Renal cortex interstitium (tissue), 15 donors: ENCODE data around the gene ITFG1. TPM values are rescaled to one million over a fixed set of nuclear protein-coding genes. Genes with fewer than 3 reads are reported as not detected.

Experiments used
- DNase-seq, 11 donors: peaks; one replicate each; pipeline ENCODE4 v3.0.0-alpha.2; 2013; ENCODE audit warnings: low read depth in 9 of 11, low spot score in 4 of 11; ENCODE audit errors: extremely low read depth in 1 of 11
- long read RNA-seq, 16 experiments: transcript quantifications; one replicate each; lab custom pipeline, GENCODE V29; 2026
- polyA plus RNA-seq, 3 donors: library from polyadenylated mRNA; unstranded; fragments of 120-200 nt; gene quantifications; one replicate each; pipeline ENCODE4 v1.2.1, GENCODE V29; 2013; ENCODE audit not compliant: insufficient read length in 3 of 3

Gene ITFG1
- 100 to 1,000 TPM in 2 of 3 donors, 10 to 100 TPM in 1; 98.9 to 129 (median 107) TPM for polyA plus RNA-seq
- long read RNA-seq, donor 1, transcript ITFG1-201 (18 exons, 3,400 nt) = major isoform, 15 of 71 reads
- long read RNA-seq, donor 1, partial matches to known transcripts = 56 of 71 reads
- long read RNA-seq, donor 1, other reads (novel, unspliced or antisense) = 0 of 71 reads
- long read RNA-seq, donor 2, transcript ITFG1-201 (18 exons, 3,400 nt) = major isoform, 13 of 28 reads
- long read RNA-seq, donor 2, partial matches to known transcripts = 15 of 28 reads
- long read RNA-seq, donor 2, other reads (novel, unspliced or antisense) = 0 of 28 reads
- long read RNA-seq, donor 3, transcript ITFG1-201 (18 exons, 3,400 nt) = major isoform, 28 of 55 reads
- long read RNA-seq, donor 3, partial matches to known transcripts = 13 of 55 reads
- long read RNA-seq, donor 3, other reads (novel, unspliced or antisense) = 10 of 55 reads
- long read RNA-seq, donor 4, transcript ITFG1-201 (18 exons, 3,400 nt) = major isoform, 18 of 32 reads
- long read RNA-seq, donor 4, partial matches to known transcripts = 12 of 32 reads
- long read RNA-seq, donor 4, other reads (novel, unspliced or antisense) = 0 of 32 reads
- long read RNA-seq, donor 5 = 0 reads
- long read RNA-seq, donor 6, transcript ITFG1-201 (18 exons, 3,400 nt) = major isoform, 21 of 56 reads
- long read RNA-seq, donor 6, partial matches to known transcripts = 35 of 56 reads
- long read RNA-seq, donor 6, other reads (novel, unspliced or antisense) = 0 of 56 reads
- long read RNA-seq, donor 7, transcript ITFG1-201 (18 exons, 3,400 nt) = major isoform, 17 of 23 reads
- long read RNA-seq, donor 7, partial matches to known transcripts = 6 of 23 reads
- long read RNA-seq, donor 7, other reads (novel, unspliced or antisense) = 0 of 23 reads
- long read RNA-seq, donor 8 = 0 reads
- long read RNA-seq, donor 9, transcript ITFG1-201 (18 exons, 3,400 nt) = major isoform, 19 of 113 reads
- long read RNA-seq, donor 9, partial matches to known transcripts = 87 of 113 reads
- long read RNA-seq, donor 9, other reads (novel, unspliced or antisense) = 5 of 113 reads
- long read RNA-seq, donor 10, transcript ITFG1-201 (18 exons, 3,400 nt) = major isoform, 22 of 46 reads
- long read RNA-seq, donor 10, partial matches to known transcripts = 17 of 46 reads
- long read RNA-seq, donor 10, other reads (novel, unspliced or antisense) = 7 of 46 reads
- long read RNA-seq, donor 11, transcript ITFG1-201 (18 exons, 3,400 nt) = major isoform, 11 of 40 reads
- long read RNA-seq, donor 11, partial matches to known transcripts = 23 of 40 reads
- long read RNA-seq, donor 11, other reads (novel, unspliced or antisense) = 6 of 40 reads
- long read RNA-seq, donor 12, transcript ITFG1-201 (18 exons, 3,400 nt) = major isoform, 5 of 5 reads
- long read RNA-seq, donor 12, partial matches to known transcripts = 0 of 5 reads
- long read RNA-seq, donor 12, other reads (novel, unspliced or antisense) = 0 of 5 reads
- long read RNA-seq, donor 13 = 0 reads
- long read RNA-seq, donor 14, transcript ITFG1-201 (18 exons, 3,400 nt) = major isoform, 17 of 17 reads
- long read RNA-seq, donor 14, partial matches to known transcripts = 0 of 17 reads
- long read RNA-seq, donor 14, other reads (novel, unspliced or antisense) = 0 of 17 reads
- long read RNA-seq, donor 15, transcript ITFG1-201 (18 exons, 3,400 nt) = major isoform, 14 of 14 reads
- long read RNA-seq, donor 15, partial matches to known transcripts = 0 of 14 reads
- long read RNA-seq, donor 15, other reads (novel, unspliced or antisense) = 0 of 14 reads
- long read RNA-seq, donor 16, transcript ITFG1-201 (18 exons, 3,400 nt) = major isoform, 51 of 238 reads
- long read RNA-seq, donor 16, partial matches to known transcripts = 181 of 238 reads
- long read RNA-seq, donor 16, other reads (novel, unspliced or antisense) = 5 of 238 reads

GRCh38 chr16:47460711-47461597 lies at the start of gene ITFG1, which contains the start of gene PHKB:
TSS of gene ITFG1 (minus strand) at chr16:47461063. CDS start at chr16:47461045, 18 bp downstream.
TSS of gene PHKB (plus strand) at chr16:47461331. CDS start at chr16:47461351, 20 bp downstream.
- peak; percentile 69 to 92 (median 86) for DNase-seq

DNA sequence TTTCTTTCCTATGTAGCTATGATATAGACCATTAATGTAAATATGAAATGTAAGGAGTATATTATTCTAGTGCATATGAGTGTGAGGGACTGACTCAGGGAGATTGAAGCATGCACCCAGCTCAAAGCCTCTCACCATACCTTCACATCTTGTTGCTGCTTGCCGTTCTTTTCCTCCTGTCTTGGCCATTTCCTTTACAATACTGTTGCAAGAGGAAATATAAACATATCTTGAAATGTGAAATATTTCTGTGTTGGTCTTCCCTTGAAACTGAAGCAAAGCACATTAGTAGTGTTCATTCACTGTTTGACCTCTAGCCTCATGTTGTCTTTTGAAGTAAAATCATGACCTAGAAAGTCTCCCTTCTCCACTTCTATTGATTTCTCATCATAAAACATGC lies 46.8 kb upstream of the ITFG1 start:
- DNase-seq = no peak

- DNase-seq = peak in 2 of 11 donors; percentile 4 to 8
These were observed 45.9 kb upstream of the ITFG1 start for GRCh38 chr16:47506800-47507199.

GRCh38 chr16:47504599-47504998 lies 43.7 kb upstream of the ITFG1 start:
- DNase-seq = no peak

DNA sequence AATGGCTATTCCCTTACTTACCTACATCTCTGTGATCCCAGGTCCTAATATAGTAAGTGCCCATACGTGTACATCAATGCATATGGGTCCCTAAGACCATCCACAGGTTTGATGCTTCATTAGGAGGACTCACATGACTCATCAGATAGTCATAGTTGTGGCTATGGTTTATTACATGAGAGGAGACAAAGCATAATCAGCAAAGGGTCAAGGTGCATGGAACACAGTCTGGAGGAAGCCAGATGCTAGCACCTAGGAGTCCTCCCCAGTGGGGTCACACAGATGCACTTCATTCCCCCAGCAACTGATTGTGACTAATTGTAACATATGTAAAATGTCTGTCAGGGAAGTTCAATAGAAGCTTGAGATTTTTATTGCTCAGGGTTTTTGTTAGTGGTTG lies 43.1 kb upstream of the ITFG1 start:
- DNase-seq = no peak

GRCh38 chr16:47499700-47500264 lies 38.9 kb upstream of the ITFG1 start:
- DNase-seq = no peak

DNA sequence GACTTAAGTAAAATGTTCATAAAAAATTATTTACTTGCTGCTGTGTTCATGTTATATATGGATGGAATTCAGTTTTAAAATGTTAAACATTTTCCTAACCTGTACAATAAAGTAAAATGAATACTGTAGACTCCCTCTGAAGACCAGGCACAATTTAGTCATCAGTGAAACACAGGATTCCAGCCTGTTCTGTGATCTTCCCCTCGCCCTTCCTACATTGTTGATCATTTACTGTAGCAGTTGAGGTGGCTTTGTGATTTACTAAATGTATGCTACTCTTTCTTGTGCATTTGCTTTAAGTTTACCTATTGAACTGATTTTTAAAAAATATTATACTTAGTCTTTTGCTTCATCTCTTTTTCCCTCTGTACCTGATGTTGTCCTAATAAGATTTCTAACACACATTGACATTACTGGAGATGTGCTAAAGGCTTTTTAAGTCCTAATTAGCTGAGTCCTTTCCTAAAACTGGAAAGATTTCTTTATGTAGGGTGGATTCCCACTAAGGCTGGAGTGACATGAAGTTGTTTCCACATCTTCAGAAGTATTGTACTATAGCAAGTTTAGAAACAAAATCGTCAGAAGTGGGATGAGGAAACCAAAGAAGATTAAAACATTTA lies 38.3 kb upstream of the ITFG1 start:
- DNase-seq = no peak

- DNase-seq = no peak
These were observed 32.8 kb upstream of the ITFG1 start for GRCh38 chr16:47493381-47494337.

- DNase-seq = peak in 1 of 11 donors; percentile 8
These were observed 31.8 kb upstream of the ITFG1 start for GRCh38 chr16:47492428-47493377.

GRCh38 chr16:47492036-47492427 lies 31.2 kb upstream of the ITFG1 start:
- DNase-seq = no peak

- no peak for DNase-seq
These were observed 29.6 kb upstream of the ITFG1 start for GRCh38 chr16:47490471-47490870.

DNA sequence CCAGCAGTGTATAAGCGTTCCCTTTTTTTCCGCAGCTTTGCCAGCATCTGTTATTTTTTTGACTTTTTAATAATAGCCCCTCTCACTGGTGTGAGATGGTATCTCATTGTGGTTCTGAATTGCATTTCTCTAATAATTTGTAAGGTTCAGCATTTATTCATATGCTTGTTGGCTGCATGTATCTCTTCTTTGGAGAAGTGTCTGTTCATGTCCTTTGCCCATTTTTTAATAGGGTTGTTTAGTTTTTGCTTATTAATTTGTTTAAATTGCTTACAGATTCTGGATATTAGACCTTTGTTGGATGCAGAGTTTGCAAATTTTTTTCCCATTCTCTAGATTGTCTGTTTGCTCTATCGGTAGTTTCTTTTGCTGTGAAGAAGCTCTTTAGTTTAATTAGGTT lies 27.2 kb upstream of the ITFG1 start:
- DNase-seq = no peak

DNA sequence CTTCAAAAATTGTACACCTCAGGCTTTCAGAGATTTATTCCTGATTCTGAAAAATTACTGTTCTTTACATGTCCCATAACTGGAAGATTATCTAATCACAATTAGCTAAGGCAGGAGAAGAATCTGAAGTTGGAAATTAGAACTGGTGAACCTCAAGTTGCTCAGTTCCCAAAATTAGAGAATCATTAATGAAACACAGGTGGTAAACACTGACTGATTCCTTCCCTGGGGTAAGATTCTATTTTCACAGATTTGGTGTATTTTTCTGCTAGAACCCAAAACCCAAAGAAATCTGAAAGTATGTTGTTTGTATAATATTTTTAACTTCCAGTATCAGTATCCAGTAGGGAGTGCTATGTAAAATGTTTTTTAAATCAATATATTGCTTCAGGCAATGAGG lies 26.0 kb upstream of the ITFG1 start:
- no peak for DNase-seq

GRCh38 chr16:47483616-47484015 lies 22.8 kb upstream of the ITFG1 start:
- no peak for DNase-seq
